ENCODE data around the gene EMILIN2.

The EMILIN2 gene

GRCh38 chr18:2869207-2869606 is 22.4 kb downstream of the EMILIN2 start:
- peaks cover 4% of the 10 kb centered on the region for H3K27me3 Mint-ChIP-seq (ENCODE audit: low read depth)

GRCh38 chr18:2871111-2871720 is 24.4 kb downstream of the EMILIN2 start:
- Mint-ChIP-seq H3K9me3 (peaks cover 15% of the 10 kb centered on the region), H3K4me3 (no peak overlapping the region), H3K27me3 (ENCODE audit: low read depth) (peaks cover 2% of the 10 kb centered on the region), H3K4me1 (peaks cover 20% of the 10 kb centered on the region), H3K36me3 (ENCODE audit: low read depth) (peaks cover 10% of the 10 kb centered on the region), H3K27ac (no peak overlapping the region)
- no peak for TF ChIP-seq CTCF (IDR thresholded peaks at IDR 0.05; ENCODE audit: unreplicated experiment in 3 of 3)

More at GRCh38 chr18:2869207-2869606, 22.4 kb downstream of the EMILIN2 start:
- TF ChIP-seq CTCF (IDR thresholded peaks at IDR 0.05; ENCODE audit: unreplicated experiment in 3 of 3): no peak
- H3K9me3 Mint-ChIP-seq: peaks cover 25% of the 10 kb centered on the region
- peaks cover 3% of the 10 kb centered on the region for H3K4me1 Mint-ChIP-seq
- H3K27ac Mint-ChIP-seq: no peak overlapping the region
- H3K4me3 Mint-ChIP-seq: no peak overlapping the region
- H3K36me3 Mint-ChIP-seq (ENCODE audit: low read depth): peaks cover 14% of the 10 kb centered on the region

GRCh38 chr18:2872095-2872494 is 25.3 kb downstream of the EMILIN2 start:
- Mint-ChIP-seq H3K4me3 (no peak overlapping the region), H3K27ac (peak overlapping the region in 1 of 3 experiments; percentile 41), H3K36me3 (ENCODE audit: low read depth) (peaks cover 6% of the 10 kb centered on the region), H3K27me3 (ENCODE audit: low read depth) (no peaks in the 10 kb centered on the region), H3K4me1 (peaks cover 25% of the 10 kb centered on the region), H3K9me3 (peaks cover 7% of the 10 kb centered on the region)
- no peak for TF ChIP-seq CTCF (IDR thresholded peaks at IDR 0.05; ENCODE audit: unreplicated experiment in 3 of 3)

GRCh38 chr18:2874765-2875164 is 28.0 kb downstream of the EMILIN2 start:
- no peaks in the 10 kb centered on the region for H3K9me3 Mint-ChIP-seq

GRCh38 chr18:2878656-2879330 is 32.0 kb downstream of the EMILIN2 start:
- TF ChIP-seq CTCF (IDR thresholded peaks at IDR 0.05; ENCODE audit: unreplicated experiment in 3 of 3): no peak
- no peaks in the 10 kb centered on the region for H3K9me3 Mint-ChIP-seq
- H3K27ac Mint-ChIP-seq: peak overlapping the region in 2 of 3 experiments; percentile 67 to 73
- H3K27me3 Mint-ChIP-seq (ENCODE audit: low read depth): peaks cover 5% of the 10 kb centered on the region
- H3K4me1 Mint-ChIP-seq: peaks cover 66% of the 10 kb centered on the region
- H3K36me3 Mint-ChIP-seq (ENCODE audit: low read depth): no peaks in the 10 kb centered on the region
- H3K4me3 Mint-ChIP-seq: no peak overlapping the region

More at GRCh38 chr18:2874765-2875164, 28.0 kb downstream of the EMILIN2 start:
- no peak for TF ChIP-seq CTCF (IDR thresholded peaks at IDR 0.05; ENCODE audit: unreplicated experiment in 3 of 3)
- H3K36me3 Mint-ChIP-seq (ENCODE audit: low read depth): no peaks in the 10 kb centered on the region
- H3K27me3 Mint-ChIP-seq (ENCODE audit: low read depth): peaks cover 5% of the 10 kb centered on the region
- peaks cover 38% of the 10 kb centered on the region for H3K4me1 Mint-ChIP-seq
- H3K27ac Mint-ChIP-seq: peak overlapping the region; percentile 56 to 99 (median 99)
- H3K4me3 Mint-ChIP-seq: peak overlapping the region in 2 of 3 experiments; percentile 15 to 51
